ENCODE measurements around the gene RAB3C. TPM values are rescaled to one million over a fixed set of nuclear protein-coding genes. Genes with fewer than 3 reads are reported as not detected.

Gene RAB3C
- polyA plus RNA-seq, 1 experiment = not detected

- Histone ChIP-seq H3K27ac (ENCODE audit: low read depth, low read length) (no peak overlapping the region), H3K9me3 (ENCODE audit: control insufficient read depth, insufficient read depth, low read length) (no peaks in the 10 kb centered on the region), H3K27me3 (ENCODE audit: control insufficient read depth, insufficient read depth, low read length) (no peaks in the 10 kb centered on the region), H3K4me3 (ENCODE audit: low read depth, low read length) (no peak overlapping the region)
- no peak for DNase-seq (ENCODE audit: low read depth, low spot score)
- TF ChIP-seq CTCF (IDR thresholded peaks at IDR 0.05; ENCODE audit: low read depth, low read length) = no peak
- ChIA-PET CTCF (no interaction called here), POLR2A (no interaction called here)
These were observed 221.4 kb downstream of the RAB3C start for GRCh38 chr5:58804291-58804690.

GRCh38 chr5:58810086-58810485 lies 227.2 kb downstream of the RAB3C start:
- Histone ChIP-seq H3K4me3 (ENCODE audit: low read depth, low read length) (no peak overlapping the region), H3K27me3 (ENCODE audit: control insufficient read depth, insufficient read depth, low read length) (no peaks in the 10 kb centered on the region), H3K27ac (ENCODE audit: low read depth, low read length) (no peak overlapping the region), H3K9me3 (ENCODE audit: control insufficient read depth, insufficient read depth, low read length) (no peaks in the 10 kb centered on the region)
- TF ChIP-seq CTCF (IDR thresholded peaks at IDR 0.05; ENCODE audit: low read depth, low read length) = no peak
- POLR2A ChIA-PET = no interaction called here
- CTCF ChIA-PET = no interaction called here
- no peak for DNase-seq (ENCODE audit: low read depth, low spot score)

GRCh38 chr5:58813855-58814254 lies 231.0 kb downstream of the RAB3C start:
- H3K27ac ChIP-seq (ENCODE audit: low read depth, low read length) = no peak overlapping the region
- H3K27me3 ChIP-seq (ENCODE audit: control insufficient read depth, insufficient read depth, low read length) = no peaks in the 10 kb centered on the region
- H3K4me3 ChIP-seq (ENCODE audit: low read depth, low read length) = no peak overlapping the region
- no peaks in the 10 kb centered on the region for H3K9me3 ChIP-seq (ENCODE audit: control insufficient read depth, insufficient read depth, low read length)
- no peak for TF ChIP-seq CTCF (IDR thresholded peaks at IDR 0.05; ENCODE audit: low read depth, low read length)
- CTCF ChIA-PET = no interaction called here
- DNase-seq (ENCODE audit: low read depth, low spot score) = no peak
- POLR2A ChIA-PET = no interaction called here

- no peak for TF ChIP-seq CTCF (IDR thresholded peaks at IDR 0.05; ENCODE audit: low read depth, low read length)
- Histone ChIP-seq H3K27ac (ENCODE audit: low read depth, low read length) (no peak overlapping the region), H3K4me3 (ENCODE audit: low read depth, low read length) (no peak overlapping the region), H3K27me3 (ENCODE audit: control insufficient read depth, insufficient read depth, low read length) (no peaks in the 10 kb centered on the region), H3K9me3 (ENCODE audit: control insufficient read depth, insufficient read depth, low read length) (no peaks in the 10 kb centered on the region)
- POLR2A ChIA-PET = no interaction called here
- DNase-seq (ENCODE audit: low read depth, low spot score) = no peak
- CTCF ChIA-PET = interaction anchor here (1.0 kb wide), 1 partner anchor 690 kb away, joined by 3 read pairs; no protein-coding TSS in a partner anchor
These were observed 233.4 kb downstream of the RAB3C start for GRCh38 chr5:58816181-58816731.

- no peak for DNase-seq (ENCODE audit: low read depth, low spot score)
- no peaks in the 10 kb centered on the region for H3K27me3 ChIP-seq (ENCODE audit: control insufficient read depth, insufficient read depth, low read length)
- no peak overlapping the region for H3K27ac ChIP-seq (ENCODE audit: low read depth, low read length)
- H3K4me3 ChIP-seq (ENCODE audit: low read depth, low read length) = no peak overlapping the region
- TF ChIP-seq CTCF (IDR thresholded peaks at IDR 0.05; ENCODE audit: low read depth, low read length) = no peak
- CTCF ChIA-PET = no interaction called here
- POLR2A ChIA-PET = no interaction called here
- no peaks in the 10 kb centered on the region for H3K9me3 ChIP-seq (ENCODE audit: control insufficient read depth, insufficient read depth, low read length)
These were observed 235.6 kb downstream of the RAB3C start for GRCh38 chr5:58818465-58818864.
